NT2/D1 (cell line): Measurements from ENCODE around the gene MDGA2.

ENCODE experiments used
- YY1 ChIP-seq: IDR thresholded peaks from 2 replicates; pipeline ENCODE4 v1.6.1; 2011; ENCODE audit not compliant: insufficient read length, insufficient read depth
- ZNF274 ChIP-seq: IDR thresholded peaks from 2 replicates; pipeline ENCODE4 v1.6.1; 2011; ENCODE audit warnings: mild to moderate bottlenecking, low read depth, low read length

DNA sequence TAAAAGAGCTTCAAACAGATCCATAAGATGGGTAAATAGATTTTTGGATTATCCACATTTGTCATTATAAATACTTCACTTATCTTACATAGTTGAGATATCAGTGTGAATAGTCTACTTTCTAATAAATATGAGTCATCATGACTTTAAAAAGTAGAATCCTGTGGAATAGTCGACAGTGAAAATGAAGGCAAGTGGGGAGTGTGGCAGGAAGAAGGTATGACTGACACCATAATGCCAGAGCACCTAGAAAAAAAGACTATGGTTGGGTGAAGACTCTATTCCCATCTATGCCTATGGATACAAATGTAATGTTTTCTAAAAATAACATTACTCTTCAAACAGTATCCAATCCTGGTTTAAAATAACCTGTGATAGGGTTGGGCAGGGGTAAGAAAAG, 117.5 kb downstream of the MDGA2 start:
- no peak for TF ChIP-seq YY1
- no peak for TF ChIP-seq ZNF274
